ENCODE results near the gene MYH11. TPM values are rescaled to one million over a fixed set of nuclear protein-coding genes. Genes with fewer than 3 reads are reported as not detected.

MYH11 gene
- polyA plus RNA-seq, 1 donor from 2014 or later: not detected

GRCh38 chr16:15759070-15759469 is 97.8 kb downstream of the MYH11 start:
- H4K20me1 ChIP-seq (ENCODE audit: insufficient read depth): no peaks in the 10 kb centered on the region
- H3K4me2 ChIP-seq (ENCODE audit: low read length): no peak overlapping the region
- no peaks in the 10 kb centered on the region for H3K9me3 ChIP-seq (ENCODE audit: low read length)
- no peak overlapping the region for H3K9ac ChIP-seq (ENCODE audit: low read length)
- no peaks in the 10 kb centered on the region for H3K36me3 ChIP-seq (ENCODE audit: insufficient read depth, low read length)
- TF ChIP-seq CTCF (IDR thresholded peaks at IDR 0.05; ENCODE audit: poor library complexity, severe bottlenecking): no peak
- TF ChIP-seq POLR2AphosphoS5 (IDR thresholded peaks at IDR 0.05): no peak
- TF ChIP-seq EZH2 (IDR thresholded peaks at IDR 0.05; ENCODE audit: borderline replicate concordance, insufficient read depth, low read length, poor library complexity, severe bottlenecking): no peak
- no peak for TF ChIP-seq EP300 (conservative IDR thresholded peaks at IDR 0.05; ENCODE audit: poor library complexity, severe bottlenecking)
- TF ChIP-seq MXI1 (conservative IDR thresholded peaks at IDR 0.05; ENCODE audit: poor library complexity, severe bottlenecking): no peak
- TF ChIP-seq, protein P1, sequence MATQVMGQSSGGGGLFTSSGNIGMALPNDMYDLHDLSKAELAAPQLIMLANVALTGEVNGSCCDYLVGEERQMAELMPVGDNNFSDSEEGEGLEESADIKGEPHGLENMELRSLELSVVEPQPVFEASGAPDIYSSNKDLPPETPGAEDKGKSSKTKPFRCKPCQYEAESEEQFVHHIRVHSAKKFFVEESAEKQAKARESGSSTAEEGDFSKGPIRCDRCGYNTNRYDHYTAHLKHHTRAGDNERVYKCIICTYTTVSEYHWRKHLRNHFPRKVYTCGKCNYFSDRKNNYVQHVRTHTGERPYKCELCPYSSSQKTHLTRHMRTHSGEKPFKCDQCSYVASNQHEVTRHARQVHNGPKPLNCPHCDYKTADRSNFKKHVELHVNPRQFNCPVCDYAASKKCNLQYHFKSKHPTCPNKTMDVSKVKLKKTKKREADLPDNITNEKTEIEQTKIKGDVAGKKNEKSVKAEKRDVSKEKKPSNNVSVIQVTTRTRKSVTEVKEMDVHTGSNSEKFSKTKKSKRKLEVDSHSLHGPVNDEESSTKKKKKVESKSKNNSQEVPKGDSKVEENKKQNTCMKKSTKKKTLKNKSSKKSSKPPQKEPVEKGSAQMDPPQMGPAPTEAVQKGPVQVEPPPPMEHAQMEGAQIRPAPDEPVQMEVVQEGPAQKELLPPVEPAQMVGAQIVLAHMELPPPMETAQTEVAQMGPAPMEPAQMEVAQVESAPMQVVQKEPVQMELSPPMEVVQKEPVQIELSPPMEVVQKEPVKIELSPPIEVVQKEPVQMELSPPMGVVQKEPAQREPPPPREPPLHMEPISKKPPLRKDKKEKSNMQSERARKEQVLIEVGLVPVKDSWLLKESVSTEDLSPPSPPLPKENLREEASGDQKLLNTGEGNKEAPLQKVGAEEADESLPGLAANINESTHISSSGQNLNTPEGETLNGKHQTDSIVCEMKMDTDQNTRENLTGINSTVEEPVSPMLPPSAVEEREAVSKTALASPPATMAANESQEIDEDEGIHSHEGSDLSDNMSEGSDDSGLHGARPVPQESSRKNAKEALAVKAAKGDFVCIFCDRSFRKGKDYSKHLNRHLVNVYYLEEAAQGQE (IDR thresholded peaks at IDR 0.05; ENCODE audit: borderline replicate concordance): no peak
- no peak for TF ChIP-seq SMC3 (conservative IDR thresholded peaks at IDR 0.05; ENCODE audit: poor library complexity)
- TF ChIP-seq TAF1 (IDR thresholded peaks at IDR 0.05; ENCODE audit: low read depth): no peak
- TF ChIP-seq RAD21 (conservative IDR thresholded peaks at IDR 0.05): no peak
- no peak overlapping the region for H3K27ac ChIP-seq (ENCODE audit: low read length)
- no peaks in the 10 kb centered on the region for H3F3A ChIP-seq (ENCODE audit: insufficient read depth, low read length, poor library complexity, severe bottlenecking)
- no peaks in the 10 kb centered on the region for H3K27me3 ChIP-seq (ENCODE audit: insufficient read depth, low read depth, low read length)
- H2AFZ ChIP-seq (ENCODE audit: low read depth, low read length): no peak overlapping the region
- no peak overlapping the region for H3K4me3 ChIP-seq (ENCODE audit: low read length)
- H3K79me2 ChIP-seq (replicated peaks; ENCODE audit: insufficient read depth, low read length): no peaks in the 10 kb centered on the region
- no peaks in the 10 kb centered on the region for H3K9me2 ChIP-seq (ENCODE audit: insufficient read depth, low read length)

GRCh38 chr16:15757630-15758251 is 99.1 kb downstream of the MYH11 start:
- no peaks in the 10 kb centered on the region for H3K36me3 ChIP-seq (ENCODE audit: insufficient read depth, low read length)
- H3K27ac ChIP-seq (ENCODE audit: low read length): no peak overlapping the region
- H3K79me2 ChIP-seq (replicated peaks; ENCODE audit: insufficient read depth, low read length): no peaks in the 10 kb centered on the region
- no peaks in the 10 kb centered on the region for H3K9me3 ChIP-seq (ENCODE audit: low read length)
- H3F3A ChIP-seq (ENCODE audit: insufficient read depth, low read length, poor library complexity, severe bottlenecking): no peaks in the 10 kb centered on the region
- no peak overlapping the region for H3K9ac ChIP-seq (ENCODE audit: low read length)
- no peak for TF ChIP-seq TAF1 (IDR thresholded peaks at IDR 0.05; ENCODE audit: low read depth)
- no peak for TF ChIP-seq CTCF (IDR thresholded peaks at IDR 0.05; ENCODE audit: poor library complexity, severe bottlenecking)
- TF ChIP-seq EP300 (conservative IDR thresholded peaks at IDR 0.05; ENCODE audit: poor library complexity, severe bottlenecking): no peak
- no peak for TF ChIP-seq SMC3 (conservative IDR thresholded peaks at IDR 0.05; ENCODE audit: poor library complexity)
- no peak for TF ChIP-seq RAD21 (conservative IDR thresholded peaks at IDR 0.05)
- TF ChIP-seq, protein P1 (IDR thresholded peaks at IDR 0.05; ENCODE audit: borderline replicate concordance): no peak
- no peak for TF ChIP-seq MXI1 (conservative IDR thresholded peaks at IDR 0.05; ENCODE audit: poor library complexity, severe bottlenecking)
- no peak for TF ChIP-seq EZH2 (IDR thresholded peaks at IDR 0.05; ENCODE audit: borderline replicate concordance, insufficient read depth, low read length, poor library complexity, severe bottlenecking)
- no peak for TF ChIP-seq POLR2AphosphoS5 (IDR thresholded peaks at IDR 0.05)
- H4K20me1 ChIP-seq (ENCODE audit: insufficient read depth): no peaks in the 10 kb centered on the region
- H2AFZ ChIP-seq (ENCODE audit: low read depth, low read length): no peak overlapping the region
- no peaks in the 10 kb centered on the region for H3K27me3 ChIP-seq (ENCODE audit: insufficient read depth, low read depth, low read length)
- no peak overlapping the region for H3K4me3 ChIP-seq (ENCODE audit: low read length)
- no peak overlapping the region for H3K4me2 ChIP-seq (ENCODE audit: low read length)
- no peaks in the 10 kb centered on the region for H3K9me2 ChIP-seq (ENCODE audit: insufficient read depth, low read length)

All from neural cell (in vitro differentiated cells).